GM19025 (cell line): Measurements from ENCODE around the gene EPS15.

Experiments
- ATAC-seq: cut with Tn5 transposase; IDR thresholded peaks from one replicate; pipeline ENCODE4 v1.9.1; 2021; ENCODE audit warnings: mild to moderate bottlenecking, low read depth, moderate library complexity; ENCODE audit not compliant: unreplicated experiment

Gene EPS15

DNA sequence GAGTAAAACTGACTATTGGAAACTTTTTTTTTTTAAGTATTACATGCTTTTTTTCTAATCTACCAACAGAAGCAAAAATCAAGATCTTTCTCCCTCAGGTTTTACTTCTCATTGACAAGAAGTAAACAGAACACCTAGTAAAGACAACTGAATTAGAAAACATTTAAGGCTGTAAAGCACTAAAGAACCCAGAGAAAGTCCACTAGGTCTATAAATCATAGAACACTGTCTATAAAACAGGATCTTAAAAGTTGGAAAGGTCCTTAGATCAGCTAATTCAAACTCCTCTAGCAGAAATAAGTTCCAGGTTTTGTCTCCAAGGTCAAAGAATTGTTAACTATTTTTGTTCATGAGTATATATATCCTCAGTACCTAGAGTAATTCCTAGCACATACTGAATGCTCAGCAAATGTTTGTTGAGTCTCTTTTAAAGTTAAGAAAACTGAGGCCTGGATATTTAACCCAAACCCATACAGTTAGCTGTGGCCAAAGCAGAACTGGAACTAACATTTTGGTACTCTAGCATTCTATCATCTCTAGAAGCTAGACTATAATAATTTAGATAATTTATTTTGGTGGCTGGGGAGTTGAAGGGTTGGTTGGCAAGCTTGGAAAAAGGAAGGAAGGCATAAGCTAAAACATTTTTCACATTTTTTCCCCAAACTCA is 3.0 kb downstream of the EPS15 start:
- ATAC-seq: no peak

DNA sequence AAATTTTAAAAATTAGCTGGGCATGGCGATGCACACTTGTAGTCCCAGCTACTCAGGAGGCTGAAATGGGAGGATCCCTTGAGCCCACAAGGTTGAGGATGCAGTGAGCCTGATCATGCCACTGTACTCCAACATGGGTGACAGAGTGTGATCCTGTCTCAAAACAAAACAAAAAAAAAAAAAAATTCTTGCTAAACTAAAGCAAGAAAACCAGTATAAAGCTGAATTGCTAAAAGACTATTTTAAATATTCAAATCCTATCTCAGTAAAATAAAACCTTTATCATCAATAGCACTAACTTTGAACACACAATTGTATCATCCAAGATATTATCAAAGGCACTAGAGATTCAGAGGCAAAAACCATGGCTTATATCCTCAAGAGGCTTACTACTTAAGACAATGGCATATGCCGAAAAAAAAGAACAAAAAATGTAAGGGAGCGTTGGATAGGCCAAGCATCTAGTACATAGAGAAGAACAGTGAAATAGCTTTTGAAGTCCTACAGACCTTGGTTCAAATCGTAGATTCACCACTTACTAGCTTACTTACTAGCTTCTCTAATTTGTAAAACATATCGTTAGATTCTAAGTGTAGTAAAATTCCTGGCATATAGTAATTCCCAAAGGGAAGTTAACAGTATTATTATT is 3.6 kb downstream of the EPS15 start:
- ATAC-seq: no peak

DNA sequence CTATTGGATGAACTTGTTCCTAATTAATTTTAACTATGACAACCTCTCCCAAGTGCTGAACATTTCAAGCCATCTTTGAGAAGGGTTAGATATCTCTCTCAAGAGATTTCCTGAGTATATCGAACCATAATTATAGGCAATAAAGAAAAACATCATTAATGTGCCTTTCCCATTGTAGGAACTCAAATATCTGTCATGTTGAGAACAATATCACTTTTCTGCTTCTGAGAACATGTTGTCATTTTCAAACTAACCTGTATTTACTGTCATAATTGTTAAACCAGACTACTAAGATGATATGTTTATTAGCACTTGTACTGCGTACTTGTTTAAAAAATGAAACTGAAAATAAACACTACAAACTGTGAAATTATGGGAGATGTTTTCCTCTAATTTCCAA is 4.3 kb downstream of the EPS15 start:
- no peak for ATAC-seq

DNA sequence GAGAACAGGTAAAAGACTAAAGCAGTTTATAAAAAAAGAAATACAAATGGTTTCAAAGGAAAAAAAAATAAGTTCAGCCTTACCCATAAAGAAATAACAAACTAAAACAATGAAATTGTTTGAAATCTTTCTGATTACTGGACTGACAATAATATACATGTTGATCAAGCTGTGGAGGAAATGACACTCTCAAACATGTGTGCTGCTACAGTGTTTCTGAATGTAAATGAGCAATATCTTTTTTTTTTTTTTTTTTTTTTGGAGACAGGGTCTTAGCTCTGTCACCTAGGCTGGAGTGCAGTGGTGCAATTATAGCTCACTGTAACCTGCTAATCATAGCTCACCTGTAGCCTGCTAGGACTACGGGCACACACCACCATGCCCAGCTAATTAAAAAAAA is 6.5 kb downstream of the EPS15 start:
- no peak for ATAC-seq

DNA sequence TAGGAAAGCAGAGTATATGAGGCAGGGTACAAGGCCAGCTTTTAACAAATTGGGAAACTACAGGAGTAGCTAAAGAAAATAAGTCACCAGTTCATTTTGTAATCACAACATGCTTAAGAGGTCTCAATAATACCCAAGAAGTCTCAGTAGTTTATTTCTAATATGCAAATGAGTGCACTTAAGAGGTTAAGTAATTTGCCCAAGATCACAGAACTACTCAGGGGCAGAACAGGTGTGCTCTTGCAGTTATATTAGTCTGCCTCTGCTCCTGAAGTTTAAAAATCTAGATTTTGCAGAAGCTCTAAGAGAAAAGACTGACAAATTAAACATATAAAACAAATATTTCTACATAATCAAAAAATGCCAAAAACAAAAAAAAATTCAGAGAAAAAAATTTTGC is 6.9 kb downstream of the EPS15 start:
- no peak for ATAC-seq

DNA sequence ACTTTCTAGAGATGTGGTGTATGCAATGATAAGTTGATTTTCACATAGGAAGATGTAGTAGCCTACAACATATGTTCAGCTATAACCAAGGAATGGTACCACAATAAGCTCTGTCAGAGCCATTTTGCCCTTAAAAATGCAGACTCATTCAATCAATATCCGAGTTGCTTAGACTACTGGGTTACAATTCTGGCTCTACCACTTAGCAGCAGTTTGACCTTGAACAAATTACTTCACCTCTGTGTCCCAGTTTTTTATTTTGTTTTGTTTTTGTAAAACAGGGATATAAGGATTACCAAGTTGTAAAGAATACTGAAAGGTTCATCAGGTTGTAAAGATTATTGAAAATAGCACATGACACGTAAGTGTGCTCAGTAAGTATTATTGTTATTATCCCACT is 9.3 kb downstream of the EPS15 start:
- no peak for ATAC-seq

DNA sequence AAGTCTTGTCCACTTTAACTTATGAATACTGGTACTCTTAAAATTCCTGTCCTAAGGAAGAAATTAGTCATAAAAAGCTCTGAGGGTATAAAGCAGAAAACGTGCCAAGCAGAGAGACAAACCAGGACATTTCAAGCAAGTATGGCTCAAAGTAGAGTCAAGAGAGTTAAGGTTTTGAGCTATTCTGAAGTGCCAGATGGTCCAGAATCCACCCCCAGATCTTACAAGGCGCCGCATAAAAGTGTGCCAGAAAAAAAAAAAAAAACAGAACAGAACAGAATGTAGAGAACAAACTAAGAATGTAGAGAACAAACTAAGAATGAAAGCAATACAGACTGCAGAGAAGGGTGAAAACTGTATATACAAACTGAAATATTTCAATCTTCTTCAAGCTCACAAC is 12.5 kb downstream of the EPS15 start:
- no peak for ATAC-seq

DNA sequence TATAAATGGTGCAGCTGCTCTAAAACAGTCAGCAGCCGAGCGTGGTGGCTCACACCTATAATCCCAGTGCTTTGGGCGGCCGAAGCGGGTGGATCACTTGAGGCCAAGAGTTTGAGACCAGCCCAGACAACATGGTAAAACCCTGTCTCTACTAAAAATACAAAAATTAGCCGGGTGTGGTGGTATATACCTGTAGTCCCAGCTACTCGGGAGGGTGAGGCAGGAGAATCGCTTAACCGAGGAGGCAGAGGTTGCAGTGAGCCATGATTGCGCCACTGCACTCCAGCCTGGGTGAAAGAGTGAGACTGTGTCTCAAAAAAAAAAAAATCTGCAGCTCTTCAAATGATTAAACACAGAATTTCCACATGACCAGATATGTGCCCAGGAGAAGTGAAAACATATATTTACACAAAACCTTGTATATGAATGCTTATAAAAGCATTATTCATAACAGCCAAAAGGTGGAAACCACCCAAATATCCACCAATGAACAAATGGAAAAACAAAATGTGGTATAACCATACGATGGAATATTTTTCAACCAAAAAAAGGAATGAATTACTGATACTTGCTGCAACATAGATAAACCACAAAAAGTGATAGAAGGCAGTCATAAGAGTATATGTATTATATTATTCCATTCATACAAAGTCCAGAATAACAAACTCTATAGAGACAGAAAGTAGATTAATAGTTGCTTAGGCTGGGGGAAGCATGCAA is 14.1 kb downstream of the EPS15 start:
- no peak for ATAC-seq

DNA sequence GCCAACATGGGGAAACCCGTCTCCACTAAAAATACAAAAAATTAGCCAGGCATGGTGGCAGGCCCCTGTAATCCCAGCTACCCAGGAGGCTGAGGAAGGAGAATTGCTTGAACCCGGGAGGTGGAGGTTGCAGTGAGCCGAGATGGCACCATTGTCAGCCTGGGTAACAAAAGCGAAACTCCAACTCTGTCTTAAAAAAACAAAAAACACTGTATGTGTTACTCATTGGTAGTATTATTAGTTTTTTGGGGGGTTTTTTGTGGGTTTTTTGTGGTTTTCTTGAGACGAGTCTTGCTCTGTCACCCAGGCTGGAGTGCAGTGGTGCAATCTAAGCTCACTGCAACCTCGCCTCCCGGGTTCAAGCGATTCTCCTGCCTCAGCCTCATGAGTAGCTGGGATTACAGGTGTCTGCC is 17.8 kb downstream of the EPS15 start:
- peak; percentile 60 for ATAC-seq

DNA sequence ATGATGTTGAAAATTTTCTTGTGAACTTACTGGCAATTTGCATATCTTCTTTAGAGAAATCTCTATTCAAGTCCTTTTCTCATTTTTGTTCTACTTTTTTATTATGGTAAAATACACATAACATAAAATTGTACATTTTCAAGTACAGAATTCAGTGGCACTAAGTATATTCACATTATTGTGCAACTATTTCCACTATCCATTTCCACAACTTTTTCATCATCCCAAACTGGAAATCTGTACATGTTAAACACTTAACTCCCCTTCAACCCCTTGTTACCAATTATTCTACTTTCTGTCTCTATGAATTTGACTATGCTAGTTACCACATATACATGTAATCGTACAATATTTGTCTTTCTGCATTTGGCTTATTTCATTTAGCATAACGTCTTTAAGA is 19.4 kb downstream of the EPS15 start:
- no peak for ATAC-seq

DNA sequence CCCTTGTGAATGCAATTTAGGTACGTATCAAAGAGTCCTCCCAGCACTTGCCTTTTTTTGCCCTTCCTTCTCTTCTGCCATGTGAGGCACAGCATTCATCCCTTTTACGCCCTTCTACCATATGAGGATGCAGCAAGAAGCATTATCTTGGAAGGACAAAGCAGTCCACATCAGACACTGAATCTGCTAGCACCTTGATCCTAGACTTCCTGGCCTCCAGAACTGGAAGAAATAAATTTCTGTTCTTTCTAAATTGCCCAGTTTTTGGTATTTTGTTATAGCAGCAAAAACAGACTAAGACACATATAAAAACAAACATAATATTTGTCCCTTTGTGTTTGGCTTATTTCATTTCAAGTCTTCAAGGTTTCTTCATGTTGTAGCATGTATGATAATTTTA is 20.1 kb downstream of the EPS15 start:
- no peak for ATAC-seq

DNA sequence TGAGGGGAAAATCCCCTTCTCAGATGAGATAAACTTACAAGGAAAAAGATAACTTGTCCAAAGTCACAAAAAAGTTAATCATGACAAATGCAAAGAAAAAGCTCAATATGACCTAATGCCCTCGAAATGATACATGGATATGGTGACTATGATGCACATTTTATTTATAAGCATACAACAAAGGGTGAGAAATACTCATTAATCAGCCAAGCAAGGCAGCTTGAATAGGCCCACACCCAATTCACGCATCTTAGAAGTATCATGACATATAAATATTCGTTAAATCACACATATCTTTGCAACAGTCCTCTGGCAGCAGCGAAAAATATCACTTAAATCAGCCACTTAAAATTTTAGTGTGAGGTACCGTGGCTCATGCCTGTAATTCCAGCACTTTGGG is 21.7 kb downstream of the EPS15 start:
- no peak for ATAC-seq

DNA sequence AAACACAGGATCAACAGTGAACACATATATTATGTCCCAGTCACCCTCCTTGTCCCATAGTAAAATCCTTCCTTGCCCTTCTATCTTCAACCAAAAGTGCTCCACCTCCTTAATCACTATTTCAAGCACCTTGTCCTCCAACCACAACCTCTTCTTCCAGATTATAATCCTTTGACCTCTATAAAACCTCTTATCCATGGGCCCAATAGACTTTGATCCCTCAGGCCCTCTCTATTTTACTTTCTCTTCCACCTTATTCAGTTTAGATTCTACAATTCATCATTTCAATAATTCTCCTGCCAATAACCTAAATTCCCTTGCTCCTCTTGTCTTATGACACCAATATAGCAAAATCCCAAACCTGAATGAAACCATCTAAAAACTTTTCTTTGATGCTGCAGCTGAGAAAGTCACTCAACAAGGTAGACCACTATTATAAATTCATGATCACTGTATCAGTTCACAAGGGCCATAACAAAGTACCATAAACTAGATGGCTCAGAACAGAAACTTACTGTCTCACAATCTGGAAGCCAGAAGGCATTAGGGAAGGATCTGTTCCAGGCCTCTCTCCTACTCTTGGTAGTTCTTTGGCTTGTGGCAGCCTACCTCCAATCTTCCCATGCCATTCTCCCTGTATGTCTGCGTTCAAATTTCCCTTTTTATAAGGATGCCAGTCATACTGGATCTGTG is 24.8 kb downstream of the EPS15 start:
- ATAC-seq: no peak

DNA sequence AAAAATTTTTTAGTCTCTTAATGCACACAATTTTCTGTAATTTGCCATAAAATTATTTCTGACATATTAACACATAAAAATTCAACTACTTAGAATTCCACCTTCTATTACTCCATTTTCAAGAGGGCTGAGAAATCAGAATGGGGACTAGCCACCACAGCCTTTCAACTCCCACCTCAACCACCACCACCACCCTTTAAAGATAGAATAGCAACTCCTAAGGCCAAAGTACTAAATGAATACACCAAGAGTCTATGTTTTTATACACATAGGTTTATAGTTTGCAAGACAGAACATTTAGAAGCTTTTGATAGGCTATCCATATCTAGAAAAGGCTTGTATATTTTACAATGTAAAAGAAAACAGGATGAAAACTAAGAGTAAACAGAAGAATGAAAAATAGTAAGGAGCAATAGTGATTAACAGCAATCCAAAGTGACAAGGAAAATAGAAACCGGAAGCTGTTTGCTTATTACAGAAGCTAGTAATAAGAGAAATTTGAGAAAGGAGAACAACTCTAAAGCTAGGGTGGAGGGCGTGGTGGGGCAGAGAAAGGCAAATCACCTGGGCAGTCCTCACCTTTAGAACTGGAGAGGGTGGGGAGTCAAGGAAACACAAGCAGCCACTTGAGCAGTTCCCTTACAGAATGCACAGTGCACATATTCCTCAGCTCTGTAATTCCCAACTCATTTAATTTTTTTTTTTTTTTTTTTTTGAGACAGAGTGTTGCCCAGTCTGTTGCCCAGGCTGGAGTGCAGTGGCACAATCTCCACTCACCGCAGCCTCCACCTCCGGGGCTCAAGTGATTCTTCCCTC is 27.7 kb downstream of the EPS15 start:
- ATAC-seq: no peak

DNA sequence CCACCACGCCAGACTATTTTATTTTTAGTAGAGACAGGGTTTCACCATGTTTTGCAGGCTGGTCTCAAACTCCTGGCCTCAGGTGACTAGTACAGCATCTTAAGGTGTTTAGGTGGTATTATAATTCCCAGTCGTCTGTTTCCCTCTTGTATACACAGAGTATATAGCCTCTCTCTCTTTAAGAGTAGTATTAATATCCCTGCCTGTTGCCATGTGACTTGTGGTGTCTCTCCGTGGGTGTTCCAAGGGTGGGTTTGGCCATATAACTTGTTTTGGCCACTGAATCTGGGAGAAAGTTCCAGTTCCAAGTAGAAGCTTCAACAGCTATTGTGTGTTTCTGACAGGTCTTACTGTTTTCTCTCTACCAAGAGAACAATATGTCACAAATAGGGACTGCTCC is 29.6 kb downstream of the EPS15 start:
- ATAC-seq: no peak

DNA sequence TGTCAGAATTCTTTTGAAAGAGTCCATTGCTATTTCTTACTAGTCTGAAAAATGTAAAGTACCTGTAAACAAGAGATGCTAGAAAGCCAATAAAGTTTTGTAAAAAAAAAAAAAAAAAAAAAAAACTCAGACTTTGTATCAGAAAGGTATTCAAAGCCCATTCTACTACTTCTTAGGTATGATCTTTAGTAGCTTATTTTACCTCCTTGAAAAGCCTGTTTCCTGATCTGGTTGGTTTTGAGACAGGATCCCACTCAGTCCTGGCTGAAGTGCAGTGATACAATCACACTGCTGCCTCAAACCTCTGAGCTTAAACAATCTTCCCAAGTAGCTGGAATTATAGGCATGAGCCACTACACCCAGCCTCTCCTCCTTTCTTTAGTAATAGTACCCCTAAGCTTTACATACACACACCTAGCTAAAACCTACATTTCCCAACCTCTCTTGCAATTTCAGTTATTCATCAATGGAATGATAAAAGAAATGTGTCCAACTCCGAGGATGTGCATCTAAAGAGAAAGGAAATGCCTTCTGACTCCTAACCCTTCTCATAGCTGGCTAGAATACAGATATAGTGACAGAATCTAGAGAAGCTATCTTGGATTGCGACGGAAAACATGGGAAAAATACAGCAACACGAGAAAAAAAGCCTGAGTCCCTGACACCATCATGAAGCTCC is 30.6 kb downstream of the EPS15 start:
- no peak for ATAC-seq

DNA sequence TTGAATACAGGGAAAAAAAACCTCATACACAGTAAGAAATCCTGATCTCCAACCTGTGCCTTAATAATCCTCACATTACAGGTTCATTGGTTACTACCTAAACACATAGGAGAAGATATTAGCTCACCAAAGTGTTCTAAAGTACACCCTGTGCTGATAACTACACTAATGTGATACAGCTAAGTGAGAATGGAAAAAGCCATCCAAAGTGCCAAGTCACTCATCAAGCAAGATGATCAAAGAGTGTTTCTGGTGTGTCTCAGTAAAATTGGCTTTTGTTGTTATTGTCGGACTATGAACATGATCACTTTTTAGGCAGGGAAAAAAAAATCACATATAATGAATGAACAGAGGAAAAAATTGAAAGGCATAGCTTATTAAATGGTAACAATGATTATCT is 31.4 kb downstream of the EPS15 start:
- ATAC-seq: no peak

DNA sequence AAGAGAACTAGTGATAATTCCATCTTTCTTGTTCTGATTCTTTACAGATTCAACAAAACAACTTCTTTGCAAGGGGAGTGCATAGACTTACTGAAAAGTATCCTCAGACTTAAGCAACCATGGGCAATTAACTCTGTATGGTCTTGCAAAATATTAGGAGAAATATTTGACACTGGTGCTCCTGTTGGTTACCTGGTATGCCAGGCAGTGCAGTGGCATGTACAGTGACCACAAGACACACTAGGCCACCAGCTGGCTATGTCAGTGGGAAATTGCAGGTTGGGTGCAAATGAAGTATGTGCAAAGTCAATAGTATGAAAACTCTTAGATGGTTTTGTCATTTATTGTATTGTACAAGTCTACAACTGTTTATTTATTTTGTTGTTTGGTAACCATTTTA is 34.5 kb downstream of the EPS15 start:
- no peak for ATAC-seq

DNA sequence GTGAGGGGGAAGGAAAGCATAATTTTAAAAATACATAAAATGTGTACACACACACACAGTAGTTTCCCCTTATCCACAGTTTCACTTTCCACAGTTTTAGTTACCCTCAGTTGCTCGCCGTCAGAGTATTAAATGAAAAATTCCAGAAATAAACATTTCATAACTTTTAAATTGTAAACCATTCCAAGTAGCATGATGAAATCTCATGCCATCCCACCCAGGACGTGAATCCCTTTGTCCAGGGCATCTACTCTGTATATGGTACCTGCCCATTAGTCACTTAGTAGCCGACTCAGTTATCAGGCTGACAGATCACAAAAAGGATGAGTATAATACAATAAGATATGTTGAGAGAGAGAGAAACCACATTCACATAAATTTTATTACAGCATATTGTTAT is 36.2 kb downstream of the EPS15 start:
- ATAC-seq: no peak
